ENCODE results near the gene CATSPER3.

DNA sequence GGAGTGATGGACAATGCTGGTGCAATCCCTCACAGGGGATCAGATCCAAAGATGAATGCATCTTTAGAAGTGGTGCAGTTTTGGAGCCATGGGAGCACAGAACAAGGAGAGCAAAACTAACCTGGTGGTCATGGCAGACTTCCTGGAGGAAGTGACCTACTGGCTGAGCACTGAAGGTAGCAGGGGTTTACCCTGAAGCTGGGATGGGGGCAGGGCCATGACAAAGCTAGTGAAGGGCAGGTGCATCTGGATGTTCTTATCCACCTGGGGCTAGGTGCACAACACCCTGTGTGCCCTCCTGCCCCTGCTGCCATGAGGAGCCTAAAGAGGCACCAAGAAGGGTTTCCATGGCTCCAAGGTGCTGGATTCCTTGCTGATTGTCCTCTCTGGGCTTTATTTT, 77.8 kb downstream of the CATSPER3 start:
- no peak for TF ChIP-seq POLR2A (IDR thresholded peaks at IDR 0.05)
- TF ChIP-seq, protein P1, sequence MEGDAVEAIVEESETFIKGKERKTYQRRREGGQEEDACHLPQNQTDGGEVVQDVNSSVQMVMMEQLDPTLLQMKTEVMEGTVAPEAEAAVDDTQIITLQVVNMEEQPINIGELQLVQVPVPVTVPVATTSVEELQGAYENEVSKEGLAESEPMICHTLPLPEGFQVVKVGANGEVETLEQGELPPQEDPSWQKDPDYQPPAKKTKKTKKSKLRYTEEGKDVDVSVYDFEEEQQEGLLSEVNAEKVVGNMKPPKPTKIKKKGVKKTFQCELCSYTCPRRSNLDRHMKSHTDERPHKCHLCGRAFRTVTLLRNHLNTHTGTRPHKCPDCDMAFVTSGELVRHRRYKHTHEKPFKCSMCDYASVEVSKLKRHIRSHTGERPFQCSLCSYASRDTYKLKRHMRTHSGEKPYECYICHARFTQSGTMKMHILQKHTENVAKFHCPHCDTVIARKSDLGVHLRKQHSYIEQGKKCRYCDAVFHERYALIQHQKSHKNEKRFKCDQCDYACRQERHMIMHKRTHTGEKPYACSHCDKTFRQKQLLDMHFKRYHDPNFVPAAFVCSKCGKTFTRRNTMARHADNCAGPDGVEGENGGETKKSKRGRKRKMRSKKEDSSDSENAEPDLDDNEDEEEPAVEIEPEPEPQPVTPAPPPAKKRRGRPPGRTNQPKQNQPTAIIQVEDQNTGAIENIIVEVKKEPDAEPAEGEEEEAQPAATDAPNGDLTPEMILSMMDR (IDR thresholded peaks at IDR 0.05) = no peak
